Gastrocnemius medialis (tissue), 4 donors: ENCODE measurements around the gene LRIG1.

Experiments used
- CTCF ChIP-seq, 5 experiments: fragments of 450-650 bp in 3 of 5; fragments of 200-600 bp in 2 of 5; sonication (generic) in 2 of 5; IDR thresholded peaks in 4 of 5; conservative IDR thresholded peaks in 1 of 5; 1 replicate in 4 of 5; 2 replicates in 1 of 5; pipeline ENCODE4 v1.5.1; 2016 to 2019; ENCODE audit warnings: antibody characterized with exemption in 5 of 5, mild to moderate bottlenecking in 3 of 5, moderate library complexity in 3 of 5
- POLR2A ChIP-seq, 2 donors: fragments of 450-650 bp; IDR thresholded peaks; one replicate each; pipeline ENCODE4 v1.6.1; 2017; ENCODE audit warnings: antibody characterized with exemption in 2 of 2, mild to moderate bottlenecking in 2 of 2, moderate library complexity in 2 of 2

GRCh38 chr3:66438046-66438445, 62.8 kb downstream of the LRIG1 start:
- TF ChIP-seq CTCF (IDR thresholded peaks at IDR 0.05 in 4 of 5, conservative IDR thresholded peaks at IDR 0.05 in 1 of 5) (no peak), POLR2A (IDR thresholded peaks at IDR 0.05) (no peak)
